ENCODE measurements around the gene USP6NL.

DNA sequence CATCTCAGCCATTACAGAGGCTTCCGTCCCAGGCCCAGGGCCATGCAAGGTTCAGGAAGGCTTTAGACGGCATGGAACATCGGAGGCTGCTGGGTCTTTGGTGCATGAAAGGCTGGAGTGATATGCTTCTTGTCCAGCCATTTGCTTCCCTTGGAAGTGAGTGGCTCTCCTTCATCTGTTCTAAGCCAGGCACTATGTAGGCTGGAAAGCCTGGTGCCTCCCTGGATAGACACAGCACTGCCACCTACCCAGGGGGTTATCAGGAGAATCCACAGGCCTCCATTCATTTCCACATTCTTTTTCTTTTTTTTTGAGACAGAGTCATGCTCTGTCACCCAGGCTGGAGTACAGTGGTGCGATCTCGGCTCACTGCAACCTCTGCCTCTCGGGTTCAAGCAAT, 31.6 kb upstream of the USP6NL start:
- TF ChIP-seq, protein P1, sequence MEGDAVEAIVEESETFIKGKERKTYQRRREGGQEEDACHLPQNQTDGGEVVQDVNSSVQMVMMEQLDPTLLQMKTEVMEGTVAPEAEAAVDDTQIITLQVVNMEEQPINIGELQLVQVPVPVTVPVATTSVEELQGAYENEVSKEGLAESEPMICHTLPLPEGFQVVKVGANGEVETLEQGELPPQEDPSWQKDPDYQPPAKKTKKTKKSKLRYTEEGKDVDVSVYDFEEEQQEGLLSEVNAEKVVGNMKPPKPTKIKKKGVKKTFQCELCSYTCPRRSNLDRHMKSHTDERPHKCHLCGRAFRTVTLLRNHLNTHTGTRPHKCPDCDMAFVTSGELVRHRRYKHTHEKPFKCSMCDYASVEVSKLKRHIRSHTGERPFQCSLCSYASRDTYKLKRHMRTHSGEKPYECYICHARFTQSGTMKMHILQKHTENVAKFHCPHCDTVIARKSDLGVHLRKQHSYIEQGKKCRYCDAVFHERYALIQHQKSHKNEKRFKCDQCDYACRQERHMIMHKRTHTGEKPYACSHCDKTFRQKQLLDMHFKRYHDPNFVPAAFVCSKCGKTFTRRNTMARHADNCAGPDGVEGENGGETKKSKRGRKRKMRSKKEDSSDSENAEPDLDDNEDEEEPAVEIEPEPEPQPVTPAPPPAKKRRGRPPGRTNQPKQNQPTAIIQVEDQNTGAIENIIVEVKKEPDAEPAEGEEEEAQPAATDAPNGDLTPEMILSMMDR (IDR thresholded peaks at IDR 0.05 in 2 of 3, conservative IDR thresholded peaks at IDR 0.05 in 1 of 3; ENCODE audit: borderline replicate concordance in 1 of 3, insufficient read depth in 1 of 3, low read depth in 2 of 3, low read length in 2 of 3), result no peak
- no peak for TF ChIP-seq POLR2A (IDR thresholded peaks at IDR 0.05; ENCODE audit: borderline replicate concordance, extremely low read depth, insufficient read depth, insufficient read length)
- TF ChIP-seq EZH2phosphoT487 (IDR thresholded peaks at IDR 0.05; ENCODE audit: borderline replicate concordance), result no peak
- TF ChIP-seq, protein P2, sequence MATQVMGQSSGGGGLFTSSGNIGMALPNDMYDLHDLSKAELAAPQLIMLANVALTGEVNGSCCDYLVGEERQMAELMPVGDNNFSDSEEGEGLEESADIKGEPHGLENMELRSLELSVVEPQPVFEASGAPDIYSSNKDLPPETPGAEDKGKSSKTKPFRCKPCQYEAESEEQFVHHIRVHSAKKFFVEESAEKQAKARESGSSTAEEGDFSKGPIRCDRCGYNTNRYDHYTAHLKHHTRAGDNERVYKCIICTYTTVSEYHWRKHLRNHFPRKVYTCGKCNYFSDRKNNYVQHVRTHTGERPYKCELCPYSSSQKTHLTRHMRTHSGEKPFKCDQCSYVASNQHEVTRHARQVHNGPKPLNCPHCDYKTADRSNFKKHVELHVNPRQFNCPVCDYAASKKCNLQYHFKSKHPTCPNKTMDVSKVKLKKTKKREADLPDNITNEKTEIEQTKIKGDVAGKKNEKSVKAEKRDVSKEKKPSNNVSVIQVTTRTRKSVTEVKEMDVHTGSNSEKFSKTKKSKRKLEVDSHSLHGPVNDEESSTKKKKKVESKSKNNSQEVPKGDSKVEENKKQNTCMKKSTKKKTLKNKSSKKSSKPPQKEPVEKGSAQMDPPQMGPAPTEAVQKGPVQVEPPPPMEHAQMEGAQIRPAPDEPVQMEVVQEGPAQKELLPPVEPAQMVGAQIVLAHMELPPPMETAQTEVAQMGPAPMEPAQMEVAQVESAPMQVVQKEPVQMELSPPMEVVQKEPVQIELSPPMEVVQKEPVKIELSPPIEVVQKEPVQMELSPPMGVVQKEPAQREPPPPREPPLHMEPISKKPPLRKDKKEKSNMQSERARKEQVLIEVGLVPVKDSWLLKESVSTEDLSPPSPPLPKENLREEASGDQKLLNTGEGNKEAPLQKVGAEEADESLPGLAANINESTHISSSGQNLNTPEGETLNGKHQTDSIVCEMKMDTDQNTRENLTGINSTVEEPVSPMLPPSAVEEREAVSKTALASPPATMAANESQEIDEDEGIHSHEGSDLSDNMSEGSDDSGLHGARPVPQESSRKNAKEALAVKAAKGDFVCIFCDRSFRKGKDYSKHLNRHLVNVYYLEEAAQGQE (IDR thresholded peaks at IDR 0.05; ENCODE audit: low read depth), result no peak
- no peak for TF ChIP-seq EZH2 (IDR thresholded peaks at IDR 0.05)
